ENCODE data around the gene FOXC1. TPM values are rescaled to one million over a fixed set of nuclear protein-coding genes. Genes with fewer than 3 reads are reported as not detected.

FOXC1 gene
- total RNA-seq, 1 experiment from 2014 or later = 40.7 TPM

DNA sequence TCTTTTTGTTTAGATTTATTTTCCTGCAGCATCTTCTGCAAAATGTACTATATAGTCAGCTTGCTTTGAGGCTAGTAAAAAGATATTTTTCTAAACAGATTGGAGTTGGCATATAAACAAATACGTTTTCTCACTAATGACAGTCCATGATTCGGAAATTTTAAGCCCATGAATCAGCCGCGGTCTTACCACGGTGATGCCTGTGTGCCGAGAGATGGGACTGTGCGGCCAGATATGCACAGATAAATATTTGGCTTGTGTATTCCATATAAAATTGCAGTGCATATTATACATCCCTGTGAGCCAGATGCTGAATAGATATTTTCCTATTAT, 3.2 kb downstream of the FOXC1 start:
- no peak for TF ChIP-seq POLR2AphosphoS5 (IDR thresholded peaks at IDR 0.05; ENCODE audit: low read depth, low read length)
- TF ChIP-seq, protein P1, sequence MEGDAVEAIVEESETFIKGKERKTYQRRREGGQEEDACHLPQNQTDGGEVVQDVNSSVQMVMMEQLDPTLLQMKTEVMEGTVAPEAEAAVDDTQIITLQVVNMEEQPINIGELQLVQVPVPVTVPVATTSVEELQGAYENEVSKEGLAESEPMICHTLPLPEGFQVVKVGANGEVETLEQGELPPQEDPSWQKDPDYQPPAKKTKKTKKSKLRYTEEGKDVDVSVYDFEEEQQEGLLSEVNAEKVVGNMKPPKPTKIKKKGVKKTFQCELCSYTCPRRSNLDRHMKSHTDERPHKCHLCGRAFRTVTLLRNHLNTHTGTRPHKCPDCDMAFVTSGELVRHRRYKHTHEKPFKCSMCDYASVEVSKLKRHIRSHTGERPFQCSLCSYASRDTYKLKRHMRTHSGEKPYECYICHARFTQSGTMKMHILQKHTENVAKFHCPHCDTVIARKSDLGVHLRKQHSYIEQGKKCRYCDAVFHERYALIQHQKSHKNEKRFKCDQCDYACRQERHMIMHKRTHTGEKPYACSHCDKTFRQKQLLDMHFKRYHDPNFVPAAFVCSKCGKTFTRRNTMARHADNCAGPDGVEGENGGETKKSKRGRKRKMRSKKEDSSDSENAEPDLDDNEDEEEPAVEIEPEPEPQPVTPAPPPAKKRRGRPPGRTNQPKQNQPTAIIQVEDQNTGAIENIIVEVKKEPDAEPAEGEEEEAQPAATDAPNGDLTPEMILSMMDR (IDR thresholded peaks at IDR 0.05 in 2 of 3, conservative IDR thresholded peaks at IDR 0.05 in 1 of 3; ENCODE audit: borderline replicate concordance in 1 of 3, insufficient read depth in 1 of 3, low read depth in 2 of 3, low read length in 2 of 3) = no peak
- no peak for TF ChIP-seq ELF1 (IDR thresholded peaks at IDR 0.05; ENCODE audit: borderline replicate concordance, low read depth)
- TF ChIP-seq EGR1 (IDR thresholded peaks at IDR 0.05; ENCODE audit: low read depth) = no peak
- TF ChIP-seq FOSL1 (IDR thresholded peaks at IDR 0.05; ENCODE audit: low read depth) = no peak
- TF ChIP-seq YY1 (IDR thresholded peaks at IDR 0.05; ENCODE audit: extremely low read depth, insufficient replicate concordance, low read depth, low read length) = no peak
- TF ChIP-seq CBX3 (IDR thresholded peaks at IDR 0.05; ENCODE audit: low read depth) = no peak
- TF ChIP-seq, protein P2, sequence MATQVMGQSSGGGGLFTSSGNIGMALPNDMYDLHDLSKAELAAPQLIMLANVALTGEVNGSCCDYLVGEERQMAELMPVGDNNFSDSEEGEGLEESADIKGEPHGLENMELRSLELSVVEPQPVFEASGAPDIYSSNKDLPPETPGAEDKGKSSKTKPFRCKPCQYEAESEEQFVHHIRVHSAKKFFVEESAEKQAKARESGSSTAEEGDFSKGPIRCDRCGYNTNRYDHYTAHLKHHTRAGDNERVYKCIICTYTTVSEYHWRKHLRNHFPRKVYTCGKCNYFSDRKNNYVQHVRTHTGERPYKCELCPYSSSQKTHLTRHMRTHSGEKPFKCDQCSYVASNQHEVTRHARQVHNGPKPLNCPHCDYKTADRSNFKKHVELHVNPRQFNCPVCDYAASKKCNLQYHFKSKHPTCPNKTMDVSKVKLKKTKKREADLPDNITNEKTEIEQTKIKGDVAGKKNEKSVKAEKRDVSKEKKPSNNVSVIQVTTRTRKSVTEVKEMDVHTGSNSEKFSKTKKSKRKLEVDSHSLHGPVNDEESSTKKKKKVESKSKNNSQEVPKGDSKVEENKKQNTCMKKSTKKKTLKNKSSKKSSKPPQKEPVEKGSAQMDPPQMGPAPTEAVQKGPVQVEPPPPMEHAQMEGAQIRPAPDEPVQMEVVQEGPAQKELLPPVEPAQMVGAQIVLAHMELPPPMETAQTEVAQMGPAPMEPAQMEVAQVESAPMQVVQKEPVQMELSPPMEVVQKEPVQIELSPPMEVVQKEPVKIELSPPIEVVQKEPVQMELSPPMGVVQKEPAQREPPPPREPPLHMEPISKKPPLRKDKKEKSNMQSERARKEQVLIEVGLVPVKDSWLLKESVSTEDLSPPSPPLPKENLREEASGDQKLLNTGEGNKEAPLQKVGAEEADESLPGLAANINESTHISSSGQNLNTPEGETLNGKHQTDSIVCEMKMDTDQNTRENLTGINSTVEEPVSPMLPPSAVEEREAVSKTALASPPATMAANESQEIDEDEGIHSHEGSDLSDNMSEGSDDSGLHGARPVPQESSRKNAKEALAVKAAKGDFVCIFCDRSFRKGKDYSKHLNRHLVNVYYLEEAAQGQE (IDR thresholded peaks at IDR 0.05; ENCODE audit: low read depth) = no peak
- TF ChIP-seq, protein P3, sequence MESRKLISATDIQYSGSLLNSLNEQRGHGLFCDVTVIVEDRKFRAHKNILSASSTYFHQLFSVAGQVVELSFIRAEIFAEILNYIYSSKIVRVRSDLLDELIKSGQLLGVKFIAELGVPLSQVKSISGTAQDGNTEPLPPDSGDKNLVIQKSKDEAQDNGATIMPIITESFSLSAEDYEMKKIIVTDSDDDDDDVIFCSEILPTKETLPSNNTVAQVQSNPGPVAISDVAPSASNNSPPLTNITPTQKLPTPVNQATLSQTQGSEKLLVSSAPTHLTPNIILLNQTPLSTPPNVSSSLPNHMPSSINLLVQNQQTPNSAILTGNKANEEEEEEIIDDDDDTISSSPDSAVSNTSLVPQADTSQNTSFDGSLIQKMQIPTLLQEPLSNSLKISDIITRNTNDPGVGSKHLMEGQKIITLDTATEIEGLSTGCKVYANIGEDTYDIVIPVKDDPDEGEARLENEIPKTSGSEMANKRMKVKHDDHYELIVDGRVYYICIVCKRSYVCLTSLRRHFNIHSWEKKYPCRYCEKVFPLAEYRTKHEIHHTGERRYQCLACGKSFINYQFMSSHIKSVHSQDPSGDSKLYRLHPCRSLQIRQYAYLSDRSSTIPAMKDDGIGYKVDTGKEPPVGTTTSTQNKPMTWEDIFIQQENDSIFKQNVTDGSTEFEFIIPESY (IDR thresholded peaks at IDR 0.05; ENCODE audit: extremely low read depth, insufficient replicate concordance, low read length) = no peak
- TF ChIP-seq, protein P4, sequence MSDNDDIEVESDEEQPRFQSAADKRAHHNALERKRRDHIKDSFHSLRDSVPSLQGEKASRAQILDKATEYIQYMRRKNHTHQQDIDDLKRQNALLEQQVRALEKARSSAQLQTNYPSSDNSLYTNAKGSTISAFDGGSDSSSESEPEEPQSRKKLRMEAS (IDR thresholded peaks at IDR 0.05) = no peak
- TF ChIP-seq, protein P5, sequence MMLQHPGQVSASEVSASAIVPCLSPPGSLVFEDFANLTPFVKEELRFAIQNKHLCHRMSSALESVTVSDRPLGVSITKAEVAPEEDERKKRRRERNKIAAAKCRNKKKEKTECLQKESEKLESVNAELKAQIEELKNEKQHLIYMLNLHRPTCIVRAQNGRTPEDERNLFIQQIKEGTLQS (IDR thresholded peaks at IDR 0.05) = no peak
- no peak for TF ChIP-seq ZNF274 (IDR thresholded peaks at IDR 0.05; ENCODE audit: low read depth, low read length)
- no peak for TF ChIP-seq EZH2 (IDR thresholded peaks at IDR 0.05)
- ATAC-seq (no peak), DNase-seq (ENCODE audit: low read depth, low spot score) (no peak)
- RAD21 ChIA-PET (ENCODE audit: low non-redundant PET in 1 of 2, low total read pairs in 2 of 2, uncharacterized antibody in 2 of 2, unreplicated experiment in 2 of 2) = interaction anchor here in 1 of 2 experiments (0.8 kb wide), 1 partner anchor 74 kb away, joined by 5 read pairs; no protein-coding TSS in a partner anchor
- peaks cover 3 to 4% of the 10 kb centered on the region in 2 experiments; a peak in 1 of 4 replicates for H3K36me3 ChIP-seq (ENCODE audit: control insufficient read depth in 1 of 2, insufficient read depth in 2 of 2, low read length in 2 of 2)
- no peak overlapping the region for H3K9ac ChIP-seq (ENCODE audit: low read length)
- no peaks in the 10 kb centered on the region for H3K9me2 ChIP-seq (ENCODE audit: insufficient read depth)
- peak overlapping the region; percentile 23 to 79; a peak in 3 of 4 replicates for H3K4me3 ChIP-seq (replicated peaks in 1 of 2; ENCODE audit: low read depth in 1 of 2, low read length in 2 of 2)
- H3K9me3 ChIP-seq (ENCODE audit: control insufficient read depth in 1 of 2, insufficient read depth in 1 of 2, low read depth in 1 of 2, low read length in 2 of 2) = no peaks in the 10 kb centered on the region
- peak overlapping the region; percentile 97 for H3K4me2 ChIP-seq (ENCODE audit: low read length)
- H3K27ac ChIP-seq (ENCODE audit: low read depth, low read length) = no peak overlapping the region
- H3K79me2 ChIP-seq (ENCODE audit: insufficient read depth, low read length) = peaks cover 40% of the 10 kb centered on the region
- POLR2A ChIA-PET = interaction anchor here (1.1 kb wide), 1 partner anchor 491 kb away, joined by 3 read pairs; no protein-coding TSS in a partner anchor
- H3K27me3 ChIP-seq (ENCODE audit: insufficient read depth, low read length) = no peaks in the 10 kb centered on the region
- H3K4me1 ChIP-seq (ENCODE audit: control insufficient read depth in 1 of 2, insufficient read depth in 2 of 2, low read length in 2 of 2) = peaks cover 11 to 22% of the 10 kb centered on the region in 2 experiments; a peak in 3 of 4 replicates
- intact Hi-C loops (cut with micrococcal nuclease) = no loop called here
- H2AFZ ChIP-seq (ENCODE audit: low read depth, low read length, poor library complexity, severe bottlenecking) = no peak overlapping the region
- no TSS peak for BruUV-seq (replicated peaks)
- 0 out of 2 replicates have a peak, but pooled peaks cover 6% of the 10 kb centered on the region for H4K20me1 ChIP-seq (ENCODE audit: insufficient read depth)
- CTCF ChIA-PET = interaction anchor here (1.9 to 2.1 kb wide), 2 partner anchors 74 to 741 kb away, joined by 7 to 9 read pairs; no protein-coding TSS in a partner anchor

Data from HCT116 (cell line).